ENCODE measurements around the gene HAS3.

DNA sequence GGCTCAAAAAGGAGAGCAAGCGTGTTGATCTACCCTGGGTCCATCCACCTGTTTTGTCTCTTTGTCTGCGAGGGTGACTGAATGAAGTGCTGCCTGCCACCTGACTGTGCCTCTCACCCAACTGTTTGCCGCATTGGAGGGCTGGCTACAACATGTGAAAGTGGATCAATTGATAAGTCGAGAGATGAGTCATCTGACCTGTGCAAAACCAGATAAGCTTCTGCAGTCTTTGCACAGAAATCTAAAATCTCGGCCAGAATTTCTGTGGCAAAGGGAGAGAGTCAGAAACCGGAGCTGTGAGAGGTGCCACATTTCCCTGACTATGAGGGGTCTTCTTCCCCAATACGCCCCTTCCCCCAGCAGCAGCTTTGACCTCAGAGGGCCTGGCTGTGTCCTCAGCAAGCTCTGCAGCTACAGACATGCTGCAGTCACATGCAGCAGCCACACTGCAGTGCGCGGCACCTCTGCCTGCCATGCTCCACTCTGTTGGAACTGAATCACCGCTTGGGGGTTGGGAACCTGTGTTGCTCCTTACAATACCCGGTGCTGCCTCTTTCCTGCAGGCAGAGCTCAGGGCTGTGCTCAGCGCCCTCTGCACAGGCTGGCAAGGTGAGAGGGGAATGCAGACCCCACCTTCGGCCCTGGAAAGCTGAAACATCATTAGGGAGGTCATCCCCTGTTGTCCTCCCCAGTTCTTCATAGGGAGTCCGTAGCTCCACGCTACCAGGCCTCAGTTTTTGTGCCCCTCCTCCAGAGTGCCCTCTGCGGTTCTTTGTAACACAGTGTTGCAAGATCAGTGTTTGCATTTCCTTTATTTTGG lies 16.2 kb upstream of the HAS3 start:
- TF ChIP-seq, protein P1, sequence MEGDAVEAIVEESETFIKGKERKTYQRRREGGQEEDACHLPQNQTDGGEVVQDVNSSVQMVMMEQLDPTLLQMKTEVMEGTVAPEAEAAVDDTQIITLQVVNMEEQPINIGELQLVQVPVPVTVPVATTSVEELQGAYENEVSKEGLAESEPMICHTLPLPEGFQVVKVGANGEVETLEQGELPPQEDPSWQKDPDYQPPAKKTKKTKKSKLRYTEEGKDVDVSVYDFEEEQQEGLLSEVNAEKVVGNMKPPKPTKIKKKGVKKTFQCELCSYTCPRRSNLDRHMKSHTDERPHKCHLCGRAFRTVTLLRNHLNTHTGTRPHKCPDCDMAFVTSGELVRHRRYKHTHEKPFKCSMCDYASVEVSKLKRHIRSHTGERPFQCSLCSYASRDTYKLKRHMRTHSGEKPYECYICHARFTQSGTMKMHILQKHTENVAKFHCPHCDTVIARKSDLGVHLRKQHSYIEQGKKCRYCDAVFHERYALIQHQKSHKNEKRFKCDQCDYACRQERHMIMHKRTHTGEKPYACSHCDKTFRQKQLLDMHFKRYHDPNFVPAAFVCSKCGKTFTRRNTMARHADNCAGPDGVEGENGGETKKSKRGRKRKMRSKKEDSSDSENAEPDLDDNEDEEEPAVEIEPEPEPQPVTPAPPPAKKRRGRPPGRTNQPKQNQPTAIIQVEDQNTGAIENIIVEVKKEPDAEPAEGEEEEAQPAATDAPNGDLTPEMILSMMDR (IDR thresholded peaks at IDR 0.05), result no peak
- TF ChIP-seq POLR2A (IDR thresholded peaks at IDR 0.05), result no peak
